Neural progenitor cell (in vitro differentiated cells): ENCODE results near the gene ITM2C. TPM values are rescaled to one million over a fixed set of nuclear protein-coding genes. Genes with fewer than 3 reads are reported as not detected.

Experiments used
- DNase-seq: peaks from one replicate; pipeline ENCODE4 v3.0.0-alpha.2; 2016; ENCODE audit warnings: low spot score
- H2AFZ ChIP-seq: fragments of 200-600 bp; sonication (generic); replicated peaks from 2 replicates; pipeline ENCODE4 v1.6.1; 2016; ENCODE audit warnings: antibody characterized with exemption
- H3F3A ChIP-seq: fragments of 200-600 bp; sonication (generic); 2 replicates; pipeline ENCODE4 v1.6.1; 2016; ENCODE audit warnings: antibody characterized with exemption, low read depth
- H3K27ac ChIP-seq: fragments of 200-600 bp; sonication (generic); 2 replicates; pipeline ENCODE4 v1.5.1; 2016; ENCODE audit warnings: mild to moderate bottlenecking
- H3K27me3 ChIP-seq: fragments of 200-600 bp; sonication (generic); 2 replicates; pipeline ENCODE4 v1.6.1; 2016; ENCODE audit warnings: mild to moderate bottlenecking, moderate library complexity
- H3K36me3 ChIP-seq: fragments of 200-600 bp; sonication (generic); 2 replicates; pipeline ENCODE4 v1.5.1; 2016
- H3K4me1 ChIP-seq: fragments of 200-600 bp; sonication (generic); 2 replicates; pipeline ENCODE4 v1.6.1; 2016; ENCODE audit warnings: mixed run types
- H3K4me2 ChIP-seq: fragments of 200-600 bp; sonication (generic); 2 replicates; pipeline ENCODE4 v1.6.1; 2016
- H3K4me3 ChIP-seq: fragments of 200-600 bp; sonication (generic); 2 replicates; pipeline ENCODE4 v1.5.1; 2016
- H3K79me2 ChIP-seq: fragments of 200-600 bp; sonication (generic); 2 replicates; pipeline ENCODE4 v1.6.1; 2016; ENCODE audit warnings: low read depth
- H3K9ac ChIP-seq: fragments of 200-600 bp; sonication (generic); 2 replicates; pipeline ENCODE4 v1.6.1; 2016
- H3K9me3 ChIP-seq: fragments of 200-600 bp; sonication (generic); 2 replicates; pipeline ENCODE4 v1.5.1; 2016; ENCODE audit warnings: low read depth
- H4K20me1 ChIP-seq: fragments of 200-600 bp; sonication (generic); 2 replicates; pipeline ENCODE4 v1.6.1; 2016; ENCODE audit warnings: low read depth
- H3K27ac Mint-ChIP-seq: 3 replicates; pipeline ENCODE4 v1.8.0; 2021; ENCODE audit warnings: mixed read lengths
- H3K27me3 Mint-ChIP-seq: 2 replicates; pipeline ENCODE4 v1.8.0; 2022; ENCODE audit warnings: low read depth, mild to moderate bottlenecking, inconsistent platforms, moderate library complexity, mixed read lengths; ENCODE audit not compliant: insufficient read depth
- H3K36me3 Mint-ChIP-seq: 3 replicates; pipeline ENCODE4 v1.8.0; 2021; ENCODE audit warnings: mixed read lengths
- H3K4me1 Mint-ChIP-seq: 3 replicates; pipeline ENCODE4 v1.8.0; 2021; ENCODE audit warnings: mixed read lengths
- H3K4me3 Mint-ChIP-seq: 3 replicates; pipeline ENCODE4 v1.8.0; 2021; ENCODE audit warnings: mild to moderate bottlenecking, moderate library complexity, mixed read lengths
- H3K9me3 Mint-ChIP-seq: 3 replicates; pipeline ENCODE4 v1.8.0; 2020; ENCODE audit warnings: mixed read lengths
- CTCF ChIP-seq: fragments of 200-600 bp; sonication (generic); IDR thresholded peaks from 2 replicates; pipeline ENCODE4 v1.5.1; 2017; ENCODE audit warnings: antibody characterized with exemption, mild to moderate bottlenecking
- EZH2 ChIP-seq: fragments of 200-600 bp; sonication (generic); IDR thresholded peaks from 2 replicates; pipeline ENCODE4 v1.6.1; 2017; ENCODE audit warnings: antibody characterized with exemption, mild to moderate bottlenecking, moderate library complexity
- EZH2phosphoT487 ChIP-seq: fragments of 200-600 bp; sonication (generic); IDR thresholded peaks from 2 replicates; pipeline ENCODE4 v1.6.1; 2017; ENCODE audit warnings: antibody characterized with exemption
- total RNA-seq: library from RNA; depleted of rRNA; stranded (reverse); fragments of >200 nt; gene quantifications from 2 replicates; pipeline ENCODE4 v1.2.3, GENCODE V29; 2015; ENCODE audit warnings: low replicate concordance

ITM2C gene
- total RNA-seq, 1 donor from 2014 or later = 84.6 TPM

GRCh38 chr2:230819433-230819832, 45.3 kb upstream of the ITM2C start:
- Histone ChIP-seq H3K9me3 (no peaks in the 10 kb centered on the region), H3K4me3 (no peak overlapping the region), H3K27me3 (no peaks in the 10 kb centered on the region), H4K20me1 (peaks cover 5% of the 10 kb centered on the region), H3K9ac (no peak overlapping the region), H3K36me3 (no peaks in the 10 kb centered on the region), H3F3A (no peaks in the 10 kb centered on the region), H2AFZ (no peak overlapping the region), H3K27ac (no peak overlapping the region), H3K4me2 (no peak overlapping the region), H3K4me1 (no peaks in the 10 kb centered on the region), H3K79me2 (no peaks in the 10 kb centered on the region)
- Mint-ChIP-seq H3K4me3 (no peak overlapping the region), H3K9me3 (no peaks in the 10 kb centered on the region), H3K4me1 (peaks cover 10% of the 10 kb centered on the region), H3K36me3 (peaks cover 6% of the 10 kb centered on the region), H3K27me3 (peaks cover 5% of the 10 kb centered on the region), H3K27ac (no peak overlapping the region)
- DNase-seq = no peak
- TF ChIP-seq EZH2phosphoT487 = no peak
- TF ChIP-seq EZH2 = no peak
- TF ChIP-seq CTCF = no peak

GRCh38 chr2:230821261-230821990, 43.3 kb upstream of the ITM2C start:
- no peaks in the 10 kb centered on the region for H3K79me2 ChIP-seq
- H3K4me2 ChIP-seq = no peak overlapping the region
- Mint-ChIP-seq H3K27me3 (peaks cover 10% of the 10 kb centered on the region), H3K4me3 (no peak overlapping the region), H3K27ac (no peak overlapping the region), H3K9me3 (no peaks in the 10 kb centered on the region), H3K36me3 (peaks cover 6% of the 10 kb centered on the region), H3K4me1 (peaks cover 13% of the 10 kb centered on the region)
- no peaks in the 10 kb centered on the region for H3F3A ChIP-seq
- H3K27me3 ChIP-seq = no peaks in the 10 kb centered on the region
- no peak for TF ChIP-seq EZH2
- no peak for TF ChIP-seq CTCF
- TF ChIP-seq EZH2phosphoT487 = no peak
- no peak overlapping the region for H3K4me3 ChIP-seq
- peaks cover 5% of the 10 kb centered on the region for H4K20me1 ChIP-seq
- no peak overlapping the region for H3K9ac ChIP-seq
- no peak overlapping the region for H2AFZ ChIP-seq
- H3K4me1 ChIP-seq = no peaks in the 10 kb centered on the region
- no peaks in the 10 kb centered on the region for H3K36me3 ChIP-seq
- no peaks in the 10 kb centered on the region for H3K9me3 ChIP-seq
- DNase-seq = peak; percentile 11
- no peak overlapping the region for H3K27ac ChIP-seq

- no peak overlapping the region for H3K27ac Mint-ChIP-seq
- no peaks in the 10 kb centered on the region for H3K4me1 ChIP-seq
- H3K9ac ChIP-seq = no peak overlapping the region
- H3K9me3 Mint-ChIP-seq = no peaks in the 10 kb centered on the region
- H3K4me3 ChIP-seq = no peak overlapping the region
- TF ChIP-seq EZH2 = no peak
- TF ChIP-seq CTCF = no peak
- TF ChIP-seq EZH2phosphoT487 = no peak
- no peak overlapping the region for H2AFZ ChIP-seq
- no peak overlapping the region for H3K27ac ChIP-seq
- no peak for DNase-seq
- H3K27me3 Mint-ChIP-seq = peaks cover 10% of the 10 kb centered on the region
- H3K9me3 ChIP-seq = no peaks in the 10 kb centered on the region
- no peaks in the 10 kb centered on the region for H3K36me3 ChIP-seq
- H3K4me1 Mint-ChIP-seq = peaks cover 13% of the 10 kb centered on the region
- no peaks in the 10 kb centered on the region for H3K79me2 ChIP-seq
- no peaks in the 10 kb centered on the region for H3F3A ChIP-seq
- H3K36me3 Mint-ChIP-seq = peaks cover 4% of the 10 kb centered on the region
- H3K27me3 ChIP-seq = no peaks in the 10 kb centered on the region
- no peak overlapping the region for H3K4me3 Mint-ChIP-seq
- no peaks in the 10 kb centered on the region for H4K20me1 ChIP-seq
- no peak overlapping the region for H3K4me2 ChIP-seq
Observed at GRCh38 chr2:230821991-230822520, 42.7 kb upstream of the ITM2C start.
